Cortex of kidney (tissue), 1 donor: ENCODE results near the gene ASTN2.

Experiments used
- DNase-seq: peaks from one replicate; lab custom pipeline; 2025; lab: John Stamatoyannopoulos, UW

The ASTN2 gene

DNA sequence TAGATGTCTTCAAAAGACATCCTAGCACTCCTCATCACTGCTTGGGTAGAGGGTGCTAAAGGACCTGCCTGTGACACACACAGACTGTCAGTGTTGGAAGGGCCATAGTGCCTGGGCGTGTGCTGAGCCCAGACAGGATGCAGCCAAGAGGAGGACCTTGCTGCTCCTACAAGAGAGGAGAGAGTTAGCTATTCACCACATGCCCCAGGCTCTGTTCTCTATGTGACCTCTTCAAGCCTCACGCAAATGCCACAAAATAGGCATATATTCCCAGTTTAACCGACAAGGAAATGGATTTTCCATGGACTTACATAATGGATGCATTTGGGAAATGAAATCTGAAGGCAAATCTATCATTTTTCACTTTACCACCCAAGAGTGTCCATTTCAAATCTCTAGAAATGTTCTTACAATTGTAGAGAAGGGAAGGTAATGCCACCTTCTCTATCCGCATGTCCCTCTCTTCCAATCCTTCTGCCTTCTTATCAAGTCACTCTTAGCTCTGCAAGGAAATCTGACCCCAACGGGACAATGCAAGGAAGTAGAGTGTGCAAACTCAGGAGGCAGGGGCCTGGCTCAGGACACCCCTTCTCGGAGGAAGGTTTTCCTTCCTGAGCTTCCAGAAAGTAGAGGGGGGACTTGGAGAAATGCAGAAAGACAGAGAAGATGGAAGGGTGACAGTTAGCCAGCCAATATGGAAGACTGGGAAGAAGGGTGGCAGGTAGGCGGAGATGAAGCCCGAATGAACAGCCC lies 678.3 kb downstream of the ASTN2 start:
- no peak for DNase-seq

DNA sequence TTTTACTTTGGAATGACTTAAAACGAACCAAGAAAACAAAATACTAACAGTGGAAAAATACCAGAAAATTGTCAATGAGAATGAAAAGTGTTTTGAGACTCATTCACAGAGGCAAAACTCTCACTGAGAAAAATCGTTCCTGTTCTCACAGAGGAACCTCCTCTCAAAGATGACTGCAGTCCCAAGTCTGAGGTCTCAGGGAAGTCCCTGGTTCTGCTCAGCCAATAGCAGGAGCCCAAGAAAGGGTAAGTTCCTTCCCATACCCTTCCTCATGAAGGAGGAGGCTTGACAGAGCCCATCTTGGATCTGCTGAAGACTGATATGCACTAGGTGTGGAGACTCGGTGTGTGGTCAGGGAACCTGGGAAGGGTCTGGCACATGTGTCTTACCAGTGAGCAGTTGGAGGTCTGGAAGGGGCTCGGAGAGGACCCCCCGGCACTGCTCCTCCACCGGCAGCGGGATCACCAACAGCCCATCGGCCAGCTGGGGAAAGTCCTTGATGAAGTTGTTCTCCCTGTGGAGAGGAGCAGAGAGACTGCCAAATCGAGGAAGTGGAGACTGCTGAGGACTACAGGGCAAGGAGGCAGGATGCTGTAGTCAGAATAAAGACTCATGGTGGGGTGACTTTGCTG lies 681.7 kb downstream of the ASTN2 start:
- no peak for DNase-seq

GRCh38 chr9:116726602-116727001 lies 688.3 kb downstream of the ASTN2 start:
- no peak for DNase-seq

DNA sequence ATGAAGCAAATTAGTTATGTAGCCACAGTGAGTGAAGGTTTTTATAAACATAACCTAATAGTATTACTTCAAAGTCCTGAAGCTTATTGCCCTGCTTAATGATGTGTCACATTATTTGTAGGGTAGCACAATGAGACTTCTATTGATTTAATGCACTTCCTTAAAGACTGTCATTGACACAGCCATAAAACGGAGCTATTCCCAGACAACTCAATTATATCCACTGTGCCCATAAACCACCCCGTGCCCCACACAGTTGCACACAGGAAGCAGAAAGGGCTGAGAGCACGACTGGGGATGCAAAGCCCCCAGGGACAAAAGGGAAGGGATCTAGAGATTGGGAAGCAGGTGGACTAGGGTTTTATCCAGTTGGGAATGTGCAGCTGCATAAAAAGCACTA lies 690.7 kb downstream of the ASTN2 start:
- DNase-seq = no peak

DNA sequence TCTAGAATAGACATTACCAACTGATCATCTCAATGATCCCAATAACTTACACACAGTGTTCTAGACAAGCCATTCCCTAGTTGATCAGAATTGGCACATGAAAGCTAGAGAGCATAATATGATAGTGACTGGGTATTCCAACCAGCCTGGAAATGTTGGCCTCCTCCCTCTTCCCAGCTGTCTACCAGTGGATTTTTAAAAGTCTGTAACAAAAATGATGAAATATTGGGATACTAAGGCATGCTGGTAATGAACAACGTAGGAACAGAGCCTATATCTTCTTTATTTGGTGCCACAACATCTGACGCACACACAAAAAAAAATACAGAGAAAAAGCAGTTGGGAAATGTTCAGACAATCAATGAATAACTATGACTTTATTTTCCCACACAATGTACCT lies 692.9 kb downstream of the ASTN2 start:
- no peak for DNase-seq

GRCh38 chr9:116721411-116721810 lies 693.4 kb downstream of the ASTN2 start:
- DNase-seq = no peak

DNA sequence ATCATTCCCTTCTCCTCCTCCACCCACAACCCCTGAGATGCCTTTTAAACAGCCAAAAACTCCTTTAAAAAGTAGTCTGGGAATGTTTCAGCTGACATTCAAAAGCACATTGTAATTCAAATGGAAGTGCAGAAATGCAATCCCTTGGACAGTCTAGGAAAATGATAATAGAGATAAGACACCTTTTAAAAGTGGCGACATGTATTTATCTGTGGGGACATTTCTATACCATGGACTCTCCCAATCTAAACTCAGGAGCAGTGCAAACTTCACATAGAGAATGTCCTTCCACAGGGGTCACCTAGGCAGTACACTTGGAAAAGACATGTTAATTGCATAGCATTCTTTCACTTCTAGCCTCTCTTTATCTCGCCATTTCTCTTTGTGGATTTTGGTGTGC lies 694.7 kb downstream of the ASTN2 start:
- no peak for DNase-seq

- no peak for DNase-seq
Measured at GRCh38 chr9:116718111-116718510, 696.7 kb downstream of the ASTN2 start.

DNA sequence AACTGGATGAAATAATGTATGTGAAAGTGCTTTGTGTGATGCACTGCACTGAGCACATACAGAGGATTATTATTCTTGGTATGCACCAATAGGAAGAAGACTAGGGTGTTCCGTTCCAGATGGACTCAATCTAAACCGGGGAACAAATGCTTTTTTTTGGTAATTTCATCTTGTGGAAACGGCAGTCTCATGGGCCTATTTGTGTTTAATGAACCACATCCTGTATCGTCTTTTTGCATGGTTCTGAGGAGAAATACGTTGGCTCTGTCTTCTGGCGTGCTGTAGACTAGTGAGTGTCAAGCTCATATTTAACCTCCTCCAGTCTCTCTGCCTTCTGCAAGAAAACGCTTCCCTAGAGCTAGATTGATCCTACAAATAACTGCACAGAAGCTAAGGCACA lies 697.7 kb downstream of the ASTN2 start:
- no peak for DNase-seq

GRCh38 chr9:116716438-116716837 lies 698.4 kb downstream of the ASTN2 start:
- no peak for DNase-seq

DNA sequence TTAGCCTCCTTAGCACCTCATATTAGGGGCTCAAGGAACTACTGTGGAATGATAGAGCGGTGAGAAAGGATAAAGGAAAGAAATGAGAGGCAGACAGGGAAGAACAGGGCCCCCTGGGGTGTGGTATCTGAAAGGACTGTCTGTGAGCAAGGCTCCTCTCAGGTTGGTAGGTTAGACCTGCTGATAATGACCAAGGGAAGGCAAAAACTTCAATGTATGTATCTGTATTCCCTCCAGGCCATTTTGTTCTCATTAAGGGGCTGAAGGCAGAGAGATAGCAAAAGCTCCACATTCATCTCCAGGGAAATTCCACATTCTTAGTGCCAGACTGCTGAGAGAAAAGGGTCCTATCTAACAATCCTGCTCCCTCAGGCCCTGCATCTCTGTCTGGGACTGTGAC lies 699.1 kb downstream of the ASTN2 start:
- no peak for DNase-seq

DNA sequence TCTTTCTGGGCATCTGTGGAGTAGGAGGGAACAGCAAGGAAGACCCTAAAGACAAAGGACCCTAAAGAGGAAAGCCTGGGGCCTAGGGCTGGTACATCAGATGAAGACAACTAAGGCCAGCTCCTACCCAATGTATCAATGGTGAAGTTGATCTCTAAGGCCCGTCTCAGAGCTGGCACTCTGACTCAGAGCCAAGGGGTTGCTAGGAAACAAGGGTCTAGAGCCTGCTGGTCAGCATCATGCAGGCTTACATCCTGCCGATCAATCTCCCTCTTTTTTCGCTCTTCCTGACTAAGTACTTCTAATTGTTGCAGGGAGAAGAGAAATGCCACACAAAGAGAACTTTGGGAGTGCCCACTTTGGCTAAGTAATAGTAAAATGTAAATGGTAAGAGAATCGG lies 701.6 kb downstream of the ASTN2 start:
- DNase-seq = no peak

DNA sequence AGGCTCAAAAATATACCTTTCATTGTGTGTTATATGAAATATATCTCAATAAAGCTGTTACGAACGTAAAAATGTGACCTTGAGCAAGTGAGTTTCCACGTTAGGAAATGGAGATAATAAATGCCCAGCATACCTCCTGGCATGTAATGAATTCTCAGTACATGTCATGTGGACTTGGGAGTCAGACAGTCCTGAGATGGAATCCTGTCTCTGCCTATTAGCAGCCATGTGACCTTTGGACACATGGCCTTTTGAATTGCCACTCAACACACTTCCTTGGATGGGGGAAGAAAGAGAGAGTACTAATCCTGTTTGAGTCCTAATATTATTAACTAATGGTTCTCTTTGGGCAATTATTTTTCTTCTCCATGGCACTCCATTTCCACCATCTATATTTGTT lies 702.1 kb downstream of the ASTN2 start:
- no peak for DNase-seq

DNA sequence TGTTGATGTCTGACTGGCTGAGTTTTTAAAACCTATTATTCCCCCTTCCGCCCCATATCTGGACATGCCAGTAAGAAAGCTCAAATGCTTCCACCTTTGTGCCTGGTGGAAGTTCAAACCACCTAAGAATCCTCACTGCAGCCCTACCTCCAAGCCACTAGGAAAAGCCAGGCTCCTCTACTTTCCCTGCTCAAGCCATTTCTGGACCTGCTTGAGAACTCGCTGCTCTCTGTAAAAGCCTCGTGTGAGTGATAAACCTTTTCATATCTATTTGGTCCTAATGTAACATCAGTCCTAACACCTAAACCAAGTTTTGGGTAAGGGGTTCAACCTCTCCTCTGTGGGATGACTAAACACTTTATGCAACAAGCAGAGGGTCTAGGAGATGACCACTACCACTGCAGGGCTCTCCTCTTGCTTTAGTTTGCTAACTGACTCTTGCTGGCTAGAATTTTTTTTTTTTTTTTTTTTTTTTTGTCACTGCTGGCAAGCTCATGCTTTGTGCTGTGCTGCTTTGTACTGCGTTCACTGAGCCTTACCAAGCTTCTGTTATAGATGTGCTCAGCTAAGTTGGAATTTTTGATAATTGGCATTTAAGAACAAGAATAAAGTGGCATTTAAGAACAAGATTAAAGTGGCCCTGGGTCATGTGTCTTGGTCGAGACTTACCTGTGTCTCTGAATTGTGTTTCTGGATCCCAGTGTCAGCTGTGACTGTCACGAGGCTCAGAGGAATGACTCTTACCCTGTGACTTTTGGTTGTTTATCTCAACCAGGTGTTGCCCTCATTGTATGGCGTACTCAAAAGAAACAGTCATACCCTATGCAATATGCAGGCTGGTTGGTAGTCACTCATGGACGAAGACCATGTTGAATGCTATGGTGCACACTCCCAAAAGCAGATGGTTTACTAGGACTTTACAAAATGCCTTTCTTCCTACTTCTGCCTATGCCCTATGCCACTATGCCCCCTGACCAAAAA lies 708.3 kb downstream of the ASTN2 start:
- no peak for DNase-seq

- DNase-seq = no peak
Measured at GRCh38 chr9:116705531-116705930, 709.3 kb downstream of the ASTN2 start.

- no peak for DNase-seq
Measured at GRCh38 chr9:116704470-116704869, 710.4 kb downstream of the ASTN2 start.

- DNase-seq = no peak
Measured at GRCh38 chr9:116703634-116704033, 711.2 kb downstream of the ASTN2 start.

DNA sequence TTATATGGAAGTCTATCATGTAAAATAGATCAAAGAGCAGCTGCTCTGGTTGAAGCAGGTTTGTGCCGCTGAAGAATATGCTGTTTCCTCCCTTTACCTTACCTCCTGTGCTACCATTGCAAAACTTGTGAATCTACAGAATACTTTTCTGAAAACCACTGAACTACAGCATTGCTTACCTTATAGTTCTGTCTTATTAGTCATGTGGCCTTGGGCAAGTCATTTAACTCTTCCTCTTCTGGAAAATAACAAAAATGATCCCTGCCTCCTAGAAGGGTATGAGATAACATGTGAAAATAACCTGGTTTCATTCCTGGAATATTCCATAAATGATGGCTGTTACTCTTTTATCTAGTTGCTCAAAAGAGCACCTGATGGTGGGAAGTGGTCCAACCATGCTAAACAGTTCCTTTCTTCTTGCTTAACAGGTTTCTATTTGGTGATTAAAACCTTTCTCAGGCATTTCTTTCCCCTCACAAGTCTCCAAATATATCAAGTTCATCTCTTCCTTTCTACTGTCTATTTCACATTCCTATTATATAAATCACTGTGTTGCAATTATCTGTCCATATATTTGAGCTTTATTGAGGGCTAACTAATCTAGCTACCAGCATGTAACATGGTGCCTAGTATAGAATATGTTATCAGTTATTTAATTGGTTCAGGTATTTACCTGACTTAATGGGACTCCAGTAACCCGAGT lies 712.8 kb downstream of the ASTN2 start:
- DNase-seq = no peak

- DNase-seq = no peak
Measured at GRCh38 chr9:116700882-116701865, 713.7 kb downstream of the ASTN2 start.

DNA sequence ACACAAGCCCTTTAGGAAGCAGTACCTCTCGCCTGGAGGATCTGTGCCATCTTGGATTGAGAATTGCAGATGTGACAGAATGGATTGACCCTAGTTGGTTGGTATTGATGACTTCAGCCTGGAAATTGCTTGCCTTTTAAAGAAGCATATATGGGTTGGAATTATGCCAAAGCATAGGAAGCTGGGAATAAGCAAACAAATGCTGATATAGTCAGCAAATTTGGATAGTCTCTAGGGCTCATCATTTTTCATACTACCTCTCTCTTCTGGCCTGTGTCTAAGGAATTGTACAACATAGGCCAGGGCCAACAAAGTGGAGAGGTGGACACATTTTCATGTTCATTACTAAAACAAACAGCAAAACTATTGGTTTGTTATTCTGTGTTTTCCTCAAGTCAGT lies 714.6 kb downstream of the ASTN2 start:
- DNase-seq = no peak

GRCh38 chr9:116697887-116698286 lies 717.0 kb downstream of the ASTN2 start:
- DNase-seq = no peak
